Stimulated activated CD8-positive, alpha-beta memory T cell treated with anti-CD3 and anti-CD28 coated beads, Interleukin-4, amount 100 ng/mL, for 1 hour (primary cell): Measurements from ENCODE around the gene ARSG.

Experiments
- DNase-seq, 2 donors: peaks; one replicate each; pipeline ENCODE4 v3.0.0-alpha.2; 2020; ENCODE audit warnings: low read depth in 2 of 2, low spot score in 1 of 2

ARSG gene

DNA sequence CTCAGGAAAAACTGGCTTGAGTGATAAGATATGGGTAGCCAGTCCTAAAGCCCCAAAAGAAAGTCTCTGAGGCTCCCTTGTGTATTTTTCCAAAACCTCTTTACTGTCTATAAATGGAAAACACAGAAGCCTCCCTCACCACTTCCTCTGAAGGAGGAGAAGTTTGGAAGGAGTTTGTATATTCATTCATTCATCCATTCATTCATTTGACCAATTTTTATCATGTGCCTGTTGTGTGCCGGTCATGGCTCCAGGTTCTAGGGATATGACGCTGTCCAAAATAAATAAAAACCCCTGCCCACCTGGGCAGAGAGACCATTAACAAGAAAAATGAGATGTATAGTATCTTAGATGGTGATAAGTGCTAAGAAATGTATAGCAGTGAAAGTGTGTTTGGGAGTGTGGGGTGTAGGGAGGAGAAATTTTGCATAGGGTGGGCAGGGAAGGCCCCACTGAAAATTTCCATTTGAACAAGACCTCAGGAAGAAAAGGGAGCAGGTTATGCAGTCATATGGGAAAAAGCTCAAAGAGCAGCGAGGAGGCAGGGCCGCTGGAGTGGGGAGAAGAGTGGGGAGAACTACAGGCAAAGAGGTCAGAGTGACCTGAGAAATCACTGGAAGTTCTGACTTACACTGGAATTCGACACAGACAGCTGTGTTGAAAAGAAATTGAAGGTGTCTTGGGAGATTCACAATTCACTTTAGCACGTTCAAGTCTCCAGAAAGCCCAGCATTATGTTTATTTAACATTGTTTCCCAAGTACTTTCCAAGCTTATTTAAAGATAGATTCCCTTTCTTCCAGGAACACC lies 172.1 kb downstream of the ARSG start:
- DNase-seq = no peak

DNA sequence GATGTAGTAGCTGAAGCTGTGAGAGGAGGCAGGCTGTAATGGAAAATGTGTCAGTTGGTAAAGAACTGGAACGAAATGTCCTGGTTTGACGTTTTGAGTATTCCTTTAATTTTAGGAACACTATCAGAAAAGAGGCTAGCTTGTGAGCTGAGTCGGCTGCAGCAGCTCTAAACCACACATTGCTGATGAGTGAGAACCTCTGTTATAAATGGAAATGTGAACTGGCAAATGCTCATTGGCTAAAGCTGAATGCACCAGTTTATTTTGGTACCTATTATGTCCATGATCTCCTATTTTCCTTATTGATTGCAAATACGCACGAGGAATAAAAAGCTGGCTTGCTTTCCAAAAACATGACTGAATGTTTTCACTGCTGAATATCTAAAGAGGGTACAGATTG lies 177.0 kb downstream of the ARSG start:
- DNase-seq = no peak

DNA sequence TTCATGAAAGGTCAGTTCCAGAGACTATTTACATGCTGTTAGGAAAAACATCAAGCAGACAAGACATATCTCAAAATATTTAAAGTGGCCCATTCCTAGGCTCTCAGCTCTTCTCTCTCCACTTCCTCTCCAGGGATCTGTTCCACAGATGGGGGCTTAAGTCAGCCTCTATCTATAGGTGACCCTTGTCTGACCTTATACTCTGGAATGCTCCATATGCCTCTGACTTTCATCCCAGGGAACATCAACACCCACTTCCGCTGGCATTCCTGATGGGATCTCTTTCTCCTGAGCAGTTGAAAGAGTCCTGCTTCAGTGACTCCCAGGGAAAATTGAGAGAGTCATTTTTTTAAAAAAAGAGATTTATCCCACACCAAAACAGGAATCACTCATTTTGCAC lies 177.5 kb downstream of the ARSG start:
- DNase-seq = no peak
